GM23338 (cell line): ENCODE results near the gene SPTLC2. TPM values are rescaled to one million over a fixed set of nuclear protein-coding genes. Genes with fewer than 3 reads are reported as not detected.

ENCODE experiments used
- ATAC-seq: fragments of 200-7000 bp; cut with Tn5 transposase; 3 replicates; pipeline ENCODE4 v1.9.1; 2020
- DNase-seq: peaks from one replicate; pipeline ENCODE4 v3.0.0-alpha.2; 2015; ENCODE audit warnings: low spot score
- H2AFZ ChIP-seq: fragments of 200-600 bp; sonication (generic); 2 replicates; pipeline ENCODE4 v1.8.0; 2016; ENCODE audit warnings: antibody characterized with exemption, mild to moderate bottlenecking, moderate library complexity
- H3F3A ChIP-seq: fragments of 200-600 bp; sonication (generic); replicated peaks from 2 replicates; pipeline ENCODE4 v1.8.0; 2017; ENCODE audit warnings: antibody characterized with exemption, mixed run types, low read depth
- H3K27ac ChIP-seq: fragments of 200-600 bp; sonication (generic); 2 replicates; pipeline ENCODE4 v1.6.1; 2016; ENCODE audit warnings: low read depth
- H3K27me3 ChIP-seq: fragments of 200-600 bp; sonication (generic); 2 replicates; pipeline ENCODE4 v1.8.0; 2016; ENCODE audit warnings: mild to moderate bottlenecking, mixed run types, moderate library complexity; ENCODE audit not compliant: insufficient read depth
- H3K36me3 ChIP-seq: fragments of 200-600 bp; sonication (generic); 2 replicates; pipeline ENCODE4 v1.8.0; 2016; ENCODE audit warnings: mild to moderate bottlenecking; ENCODE audit not compliant: insufficient read depth
- H3K4me1 ChIP-seq: fragments of 200-600 bp; sonication (generic); 2 replicates; pipeline ENCODE4 v1.8.0; 2016; ENCODE audit warnings: mild to moderate bottlenecking, moderate library complexity; ENCODE audit not compliant: insufficient read depth
- H3K4me2 ChIP-seq: fragments of 200-600 bp; sonication (generic); 2 replicates; pipeline ENCODE4 v1.7.1; 2017; ENCODE audit warnings: mixed run types
- H3K4me3 ChIP-seq: fragments of 200-600 bp; sonication (generic); 2 replicates; pipeline ENCODE4 v1.6.1; 2016; ENCODE audit warnings: mixed run types
- H3K79me2 ChIP-seq: fragments of 200-600 bp; sonication (generic); replicated peaks from 2 replicates; pipeline ENCODE4 v1.8.0; 2017; ENCODE audit warnings: mild to moderate bottlenecking; ENCODE audit not compliant: insufficient read depth
- H3K9me2 ChIP-seq: fragments of 200-600 bp; sonication (generic); 2 replicates; pipeline ENCODE4 v1.8.0; 2017; ENCODE audit not compliant: insufficient read depth
- H4K20me1 ChIP-seq: fragments of 200-600 bp; sonication (generic); replicated peaks from 2 replicates; pipeline ENCODE4 v1.8.0; 2017; ENCODE audit warnings: mild to moderate bottlenecking; ENCODE audit not compliant: insufficient read depth
- H3K27ac Mint-ChIP-seq: 2 replicates; pipeline ENCODE4 v1.8.0; 2020; ENCODE audit warnings: inconsistent platforms, mild to moderate bottlenecking, moderate library complexity, mixed read lengths
- H3K27me3 Mint-ChIP-seq: 3 replicates; pipeline ENCODE4 v1.8.0; 2022; ENCODE audit warnings: low read depth, mild to moderate bottlenecking, moderate library complexity, mixed read lengths, inconsistent platforms; ENCODE audit not compliant: insufficient read depth, poor library complexity
- H3K36me3 Mint-ChIP-seq: 3 replicates; pipeline ENCODE4 v1.8.0; 2021; ENCODE audit warnings: low read depth, mild to moderate bottlenecking, inconsistent platforms, moderate library complexity, mixed read lengths
- H3K4me1 Mint-ChIP-seq: 3 replicates; pipeline ENCODE4 v1.8.0; 2020; ENCODE audit warnings: mild to moderate bottlenecking, inconsistent platforms, mixed read lengths
- H3K4me3 Mint-ChIP-seq: 3 replicates; pipeline ENCODE4 v1.8.0; 2021; ENCODE audit warnings: moderate library complexity, mild to moderate bottlenecking, inconsistent platforms, mixed read lengths
- H3K9me3 Mint-ChIP-seq: 3 replicates; pipeline ENCODE4 v1.8.0; 2020; ENCODE audit warnings: moderate library complexity, mild to moderate bottlenecking, inconsistent platforms, mixed read lengths
- CREB1 ChIP-seq: fragments of 250-450 bp; sonication (Bioruptor Pico); IDR thresholded peaks from 2 replicates; pipeline ENCODE4 v1.5.0; 2020; ENCODE audit warnings: low read depth, mild to moderate bottlenecking, moderate library complexity
- EZH2 ChIP-seq: fragments of 200-600 bp; sonication (generic); IDR thresholded peaks from one replicate; pipeline ENCODE4 v1.8.0; 2017; ENCODE audit warnings: antibody characterized with exemption, mild to moderate bottlenecking, low read depth; ENCODE audit not compliant: unreplicated experiment
- EZH2phosphoT487 ChIP-seq: fragments of 200-600 bp; sonication (generic); IDR thresholded peaks from one replicate; pipeline ENCODE4 v1.8.1; 2018; ENCODE audit warnings: antibody characterized with exemption; ENCODE audit not compliant: unreplicated experiment
- ZNF114 ChIP-seq: fragments of 250-450 bp; sonication (Bioruptor Pico); IDR thresholded peaks from 2 replicates; pipeline ENCODE4 v1.5.0; 2020; ENCODE audit warnings: mild to moderate bottlenecking, moderate library complexity
- ZNF331 ChIP-seq: fragments of 250-450 bp; sonication (Bioruptor Pico); IDR thresholded peaks from 2 replicates; pipeline ENCODE4 v1.5.0; 2020; ENCODE audit warnings: low read depth, mild to moderate bottlenecking, moderate library complexity
- polyA plus RNA-seq: library from polyadenylated mRNA; unstranded; fragments of >200 nt; fragmentation: Nextera tagmentation; extraction: Ambion mirVana; gene quantifications from 2 replicates; pipeline ENCODE4 v1.2.1, GENCODE V29; 2016
- total RNA-seq: library from RNA; depleted of rRNA; stranded (reverse); fragments of >200 nt; shearing (Covaris generic); gene quantifications from 2 replicates; pipeline ENCODE4 v1.2.3, GENCODE V29; 2014
- TF ChIP-seq, protein P1 (sequence below): IDR thresholded peaks from one replicate; pipeline ENCODE4 v1.6.1; 2018; ENCODE audit warnings: antibody characterized with exemption; ENCODE audit not compliant: unreplicated experiment

Gene SPTLC2
- total and polyA plus RNA-seq, 2 experiments from 2014 or later = 22.3 to 38.9 TPM

- peak; percentile 63 for ATAC-seq
- H3K27me3 Mint-ChIP-seq = peaks cover 51% of the 10 kb centered on the region
- H3K27me3 ChIP-seq = peaks cover 53% of the 10 kb centered on the region
These were observed 117.4 kb downstream of the SPTLC2 start for GRCh38 chr14:77498984-77499527.

GRCh38 chr14:77498120-77498979 is 118.1 kb downstream of the SPTLC2 start, which contains the start of gene ISM2:
ISM2 (minus strand) TSS chr14:77498816; CDS start chr14:77498793, 23 bp downstream.
- H3K79me2 ChIP-seq = no peaks in the 10 kb centered on the region
- H2AFZ ChIP-seq = peak within 1 kb of the TSS; percentile 97
- H3K27ac ChIP-seq = no peak within 1 kb of the TSS
- no peaks in the 10 kb centered on the region; the same call in 1 of the 2 replicates for H3K36me3 ChIP-seq
- H3K4me1 Mint-ChIP-seq = peaks cover 5% of the 10 kb centered on the region; the same call in 2 of the 3 replicates
- no peaks in the 10 kb centered on the region for H3F3A ChIP-seq
- TF ChIP-seq ZNF331 (CRISPR knock-in tag) (no peak), ZNF114 (CRISPR knock-in tag) (no peak), EZH2phosphoT487 (no peak), EZH2 (peak; percentile 55)
- H3K4me3 ChIP-seq = peak within 1 kb of the TSS; percentile 69
- H3K27me3 Mint-ChIP-seq = peaks cover 51% of the 10 kb centered on the region
- peak within 1 kb of the TSS; percentile 71 for H3K4me3 Mint-ChIP-seq
- H3K9me2 ChIP-seq = no peaks in the 10 kb centered on the region
- ATAC-seq = peak; percentile 85
- 0 out of 2 replicates have a peak, but pooled peaks cover 5% of the 10 kb centered on the region for H3K4me1 ChIP-seq
- H4K20me1 ChIP-seq = no peaks in the 10 kb centered on the region
- H3K4me2 ChIP-seq = peak within 1 kb of the TSS; percentile 85
- peaks cover 3% of the 10 kb centered on the region; the same call in 1 of the 3 replicates for H3K36me3 Mint-ChIP-seq
- no peak within 1 kb of the TSS for H3K27ac Mint-ChIP-seq
- peaks cover 53% of the 10 kb centered on the region for H3K27me3 ChIP-seq
- peaks cover 5% of the 10 kb centered on the region; the same call in 2 of the 3 replicates for H3K9me3 Mint-ChIP-seq
- DNase-seq = peak; percentile 78

More at GRCh38 chr14:77498984-77499527, 117.4 kb downstream of the SPTLC2 start:
- H3K27ac Mint-ChIP-seq = no peak overlapping the region
- peak; percentile 62 for DNase-seq
- H3K9me2 ChIP-seq = no peaks in the 10 kb centered on the region
- no peaks in the 10 kb centered on the region for H4K20me1 ChIP-seq
- peak overlapping the region; percentile 85 for H3K4me2 ChIP-seq
- TF ChIP-seq ZNF114 (CRISPR knock-in tag) (no peak), CREB1 (no peak), EZH2 (peak; percentile 63)
- TF ChIP-seq, protein P1, sequence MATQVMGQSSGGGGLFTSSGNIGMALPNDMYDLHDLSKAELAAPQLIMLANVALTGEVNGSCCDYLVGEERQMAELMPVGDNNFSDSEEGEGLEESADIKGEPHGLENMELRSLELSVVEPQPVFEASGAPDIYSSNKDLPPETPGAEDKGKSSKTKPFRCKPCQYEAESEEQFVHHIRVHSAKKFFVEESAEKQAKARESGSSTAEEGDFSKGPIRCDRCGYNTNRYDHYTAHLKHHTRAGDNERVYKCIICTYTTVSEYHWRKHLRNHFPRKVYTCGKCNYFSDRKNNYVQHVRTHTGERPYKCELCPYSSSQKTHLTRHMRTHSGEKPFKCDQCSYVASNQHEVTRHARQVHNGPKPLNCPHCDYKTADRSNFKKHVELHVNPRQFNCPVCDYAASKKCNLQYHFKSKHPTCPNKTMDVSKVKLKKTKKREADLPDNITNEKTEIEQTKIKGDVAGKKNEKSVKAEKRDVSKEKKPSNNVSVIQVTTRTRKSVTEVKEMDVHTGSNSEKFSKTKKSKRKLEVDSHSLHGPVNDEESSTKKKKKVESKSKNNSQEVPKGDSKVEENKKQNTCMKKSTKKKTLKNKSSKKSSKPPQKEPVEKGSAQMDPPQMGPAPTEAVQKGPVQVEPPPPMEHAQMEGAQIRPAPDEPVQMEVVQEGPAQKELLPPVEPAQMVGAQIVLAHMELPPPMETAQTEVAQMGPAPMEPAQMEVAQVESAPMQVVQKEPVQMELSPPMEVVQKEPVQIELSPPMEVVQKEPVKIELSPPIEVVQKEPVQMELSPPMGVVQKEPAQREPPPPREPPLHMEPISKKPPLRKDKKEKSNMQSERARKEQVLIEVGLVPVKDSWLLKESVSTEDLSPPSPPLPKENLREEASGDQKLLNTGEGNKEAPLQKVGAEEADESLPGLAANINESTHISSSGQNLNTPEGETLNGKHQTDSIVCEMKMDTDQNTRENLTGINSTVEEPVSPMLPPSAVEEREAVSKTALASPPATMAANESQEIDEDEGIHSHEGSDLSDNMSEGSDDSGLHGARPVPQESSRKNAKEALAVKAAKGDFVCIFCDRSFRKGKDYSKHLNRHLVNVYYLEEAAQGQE = no peak
- peaks cover 5% of the 10 kb centered on the region; the same call in 2 of the 3 replicates for H3K4me1 Mint-ChIP-seq
- H3K4me3 Mint-ChIP-seq = peak overlapping the region; percentile 71
- H3K36me3 ChIP-seq = no peaks in the 10 kb centered on the region; the same call in 1 of the 2 replicates
- H3K79me2 ChIP-seq = no peaks in the 10 kb centered on the region
- 0 out of 2 replicates have a peak, but pooled peaks cover 5% of the 10 kb centered on the region for H3K4me1 ChIP-seq
- H3K27ac ChIP-seq = no peak overlapping the region
- peaks cover 4% of the 10 kb centered on the region; the same call in 1 of the 3 replicates for H3K36me3 Mint-ChIP-seq
- H3K9me3 Mint-ChIP-seq = peaks cover 6% of the 10 kb centered on the region; the same call in 2 of the 3 replicates
- peak overlapping the region; percentile 97 for H2AFZ ChIP-seq
- H3K4me3 ChIP-seq = peak overlapping the region; percentile 69
- no peaks in the 10 kb centered on the region for H3F3A ChIP-seq
